ENCODE measurements around the gene PPP6R2. TPM values are rescaled to one million over a fixed set of nuclear protein-coding genes. Genes with fewer than 3 reads are reported as not detected.
A peak's percentile ranks its signal among the peaks of the same experiment; 100 is the strongest.
"Not testable (repeated sequence)": the region's sequence is repeated elsewhere in the genome, so short reads cannot be mapped to it uniquely, and the experiment has no call there.

The PPP6R2 gene
- total RNA-seq, 2 donors from 2014 or later: 58.7 to 81.2 TPM

GRCh38 chr22:50396751-50397370 is 53.7 kb downstream of the PPP6R2 start:
- DNase-seq: peak; percentile 58
- 56 to 84% methylated on average over 5 to 6 of the region's 6 CpGs for WGBS, 2 experiments (ENCODE audit: insufficient coverage in 1 of 2, insufficient read length in 1 of 2)
- no peaks in the 10 kb centered on the region for H3K27me3 Mint-ChIP-seq (ENCODE audit: insufficient read depth)
- no peaks in the 10 kb centered on the region for H3K9me3 Mint-ChIP-seq
- no peaks in the 10 kb centered on the region for H3K27me3 ChIP-seq (ENCODE audit: control insufficient read depth, insufficient read depth, low read length, poor library complexity, severe bottlenecking)
- peak overlapping the region; percentile 53 for H3K4me3 ChIP-seq (ENCODE audit: low read length)
- TF ChIP-seq CTCF (conservative IDR thresholded peaks at IDR 0.05): no peak
- peak overlapping the region; percentile 55 for H3K27ac ChIP-seq (ENCODE audit: low read depth, low read length)
- peaks cover 9% of the 10 kb centered on the region for H3K4me1 ChIP-seq (ENCODE audit: control insufficient read depth, insufficient read depth, low read length)
- no peak overlapping the region for H3K9ac ChIP-seq (ENCODE audit: extremely low read depth, low read length, poor library complexity, severe bottlenecking)
- peaks cover 14% of the 10 kb centered on the region for H3K4me1 Mint-ChIP-seq
- no peaks in the 10 kb centered on the region for H3K9me3 ChIP-seq (ENCODE audit: control insufficient read depth, low read length)
- peaks cover 45% of the 10 kb centered on the region for H3K36me3 ChIP-seq (ENCODE audit: control insufficient read depth, insufficient read depth, low read length)
- H3K36me3 Mint-ChIP-seq (ENCODE audit: low read depth): peaks cover 37% of the 10 kb centered on the region
- H3K4me3 Mint-ChIP-seq: peak overlapping the region; percentile 33
- peak overlapping the region; percentile 64 for H3K27ac Mint-ChIP-seq

- 77 to 100% methylated on average over 1 to 2 of the region's 4 CpGs for WGBS, 2 experiments (ENCODE audit: insufficient coverage in 1 of 2, insufficient read length in 1 of 2)
- H3K27ac Mint-ChIP-seq: peak overlapping the region; percentile 64
- H3K4me1 ChIP-seq (ENCODE audit: control insufficient read depth, insufficient read depth, low read length); H3K27me3 Mint-ChIP-seq (ENCODE audit: insufficient read depth); H3K9me3 ChIP-seq (ENCODE audit: control insufficient read depth, low read length); DNase-seq; H3K9ac ChIP-seq (ENCODE audit: extremely low read depth, low read length, poor library complexity, severe bottlenecking); H3K9me3 Mint-ChIP-seq; H3K27me3 ChIP-seq (ENCODE audit: control insufficient read depth, insufficient read depth, low read length, poor library complexity, severe bottlenecking); H3K27ac ChIP-seq (ENCODE audit: low read depth, low read length): not testable (repeated sequence)
- peaks cover 42% of the 10 kb centered on the region for H3K36me3 Mint-ChIP-seq (ENCODE audit: low read depth)
- peaks cover 41% of the 10 kb centered on the region for H3K36me3 ChIP-seq (ENCODE audit: control insufficient read depth, insufficient read depth, low read length)
- peaks cover 14% of the 10 kb centered on the region for H3K4me1 Mint-ChIP-seq
- H3K4me3 ChIP-seq (ENCODE audit: low read length): peak overlapping the region; percentile 53
- H3K4me3 Mint-ChIP-seq: peak overlapping the region; percentile 33
These were observed 54.4 kb downstream of the PPP6R2 start for GRCh38 chr22:50397371-50398060.

- H3K27ac ChIP-seq (ENCODE audit: low read depth, low read length): no peak overlapping the region
These were observed 55.9 kb downstream of the PPP6R2 start for GRCh38 chr22:50398831-50399648.

More at GRCh38 chr22:50398831-50399648, 55.9 kb downstream of the PPP6R2 start:
- Histone ChIP-seq H3K9me3 (ENCODE audit: control insufficient read depth, low read length) (no peaks in the 10 kb centered on the region), H3K4me3 (ENCODE audit: low read length) (no peak overlapping the region), H3K27me3 (ENCODE audit: control insufficient read depth, insufficient read depth, low read length, poor library complexity, severe bottlenecking) (no peaks in the 10 kb centered on the region), H3K4me1 (ENCODE audit: control insufficient read depth, insufficient read depth, low read length) (peaks cover 9% of the 10 kb centered on the region), H3K36me3 (ENCODE audit: control insufficient read depth, insufficient read depth, low read length) (peaks cover 41% of the 10 kb centered on the region), H3K9ac (ENCODE audit: extremely low read depth, low read length, poor library complexity, severe bottlenecking) (no peak overlapping the region)
- Mint-ChIP-seq H3K27me3 (ENCODE audit: insufficient read depth) (no peaks in the 10 kb centered on the region), H3K36me3 (ENCODE audit: low read depth) (peaks cover 37% of the 10 kb centered on the region), H3K4me1 (peaks cover 14% of the 10 kb centered on the region), H3K9me3 (no peaks in the 10 kb centered on the region), H3K27ac (peak overlapping the region; percentile 89), H3K4me3 (no peak overlapping the region)
- 90 to 94% methylated on average over 13 to 15 of the region's 15 CpGs for WGBS, 2 experiments (ENCODE audit: insufficient coverage in 1 of 2, insufficient read length in 1 of 2)
- DNase-seq: no peak
- no peak for TF ChIP-seq CTCF (conservative IDR thresholded peaks at IDR 0.05)

Measured in endodermal cell (in vitro differentiated cells).